Measurements from ENCODE around the gene PLEKHM1. TPM values are rescaled to one million over a fixed set of nuclear protein-coding genes. Genes with fewer than 3 reads are reported as not detected.

PLEKHM1 gene
- total and polyA plus RNA-seq, 2 of the 13 experiments (the other 11 are each of a cell fraction or from before 2014, with no cell fraction given): 7.6 to 13.5 TPM

DNA sequence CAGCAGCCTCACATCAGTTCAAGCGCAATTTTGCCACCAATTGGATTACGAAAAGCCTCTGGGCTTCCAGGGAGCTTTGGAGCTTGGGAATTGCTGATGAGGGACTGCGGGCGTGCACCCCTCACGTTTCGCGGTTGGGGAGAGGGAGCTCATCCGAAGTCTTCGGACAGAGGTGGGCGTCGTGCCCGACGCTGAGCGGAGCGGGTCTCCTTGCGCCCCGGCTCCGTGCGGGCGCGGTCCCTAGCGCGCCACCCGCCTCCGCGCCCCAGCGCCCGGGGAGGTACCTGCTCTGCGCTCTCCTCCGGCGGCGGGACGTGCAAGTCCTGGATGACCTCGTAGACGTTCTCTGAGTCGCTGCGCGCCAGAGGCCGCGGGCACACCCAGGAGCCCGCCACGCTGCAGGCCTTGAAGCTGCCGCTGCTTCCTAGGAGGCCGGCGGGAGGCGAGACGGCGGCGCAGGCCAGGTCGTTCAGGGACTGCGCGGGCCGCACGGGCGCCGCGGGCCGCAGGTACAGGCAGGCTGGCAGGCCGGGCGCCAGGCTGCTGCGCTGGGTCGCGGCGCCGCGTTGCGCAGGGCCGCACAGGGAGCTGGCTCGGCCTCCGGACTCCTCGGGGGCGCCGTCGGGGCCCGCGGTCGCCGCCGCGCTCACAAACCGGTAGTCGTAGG lies 61.0 kb downstream of the PLEKHM1 start (continued):
- TF ChIP-seq ZNF724P (CRISPR knock-in tag; IDR thresholded peaks at IDR 0.05; ENCODE audit: borderline replicate concordance) (no peak), STAG1 (CRISPR knock-in tag; IDR thresholded peaks at IDR 0.05) (no peak), RNF2 (conservative IDR thresholded peaks at IDR 0.05; ENCODE audit: low read depth) (0 out of 2 replicates have a peak, but pooled peaks have one; percentile 35), REXO4 (CRISPR knock-in tag; IDR thresholded peaks at IDR 0.05; ENCODE audit: borderline replicate concordance) (no peak), GABPB1 (CRISPR knock-in tag; IDR thresholded peaks at IDR 0.05) (0 out of 2 replicates have a peak, but pooled peaks have one; percentile 38), PAF1 (CRISPR knock-in tag; IDR thresholded peaks at IDR 0.05) (no peak), ZFP36L1 (CRISPR knock-in tag; IDR thresholded peaks at IDR 0.05) (no peak), ZNF670 (CRISPR knock-in tag; IDR thresholded peaks at IDR 0.05; ENCODE audit: borderline replicate concordance) (no peak), TCF7 (IDR thresholded peaks at IDR 0.05; ENCODE audit: low read depth) (no peak), FOXA3 (CRISPR knock-in tag; IDR thresholded peaks at IDR 0.05) (no peak), NCOA1 (CRISPR knock-in tag; IDR thresholded peaks at IDR 0.05) (no peak), ZNF772 (CRISPR knock-in tag; IDR thresholded peaks at IDR 0.05) (no peak), ZNF501 (CRISPR knock-in tag; IDR thresholded peaks at IDR 0.05) (peak; percentile 48; the same call in 1 of the 2 replicates), PHF5A (CRISPR knock-in tag; IDR thresholded peaks at IDR 0.05; ENCODE audit: low read depth, unreplicated experiment) (no peak), ZNF616 (CRISPR knock-in tag; IDR thresholded peaks at IDR 0.05; ENCODE audit: low read depth) (no peak), ZFX (CRISPR knock-in tag; IDR thresholded peaks at IDR 0.05; ENCODE audit: low read depth) (peak; percentile 76), SAP130 (CRISPR knock-in tag; IDR thresholded peaks at IDR 0.05; ENCODE audit: low read depth) (0 out of 2 replicates have a peak, but pooled peaks have one; percentile 13), MEF2D (CRISPR knock-in tag; IDR thresholded peaks at IDR 0.05) (no peak), CREB1 (IDR thresholded peaks at IDR 0.05) (no peak), CREB1 (CRISPR knock-in tag; IDR thresholded peaks at IDR 0.05) (no peak), ELF1 (CRISPR knock-in tag; IDR thresholded peaks at IDR 0.05) (no peak), ZNF589 (CRISPR knock-in tag; conservative IDR thresholded peaks at IDR 0.05) (no peak), RFXANK (CRISPR knock-in tag; IDR thresholded peaks at IDR 0.05) (no peak)
- TF ChIP-seq, protein P1, sequence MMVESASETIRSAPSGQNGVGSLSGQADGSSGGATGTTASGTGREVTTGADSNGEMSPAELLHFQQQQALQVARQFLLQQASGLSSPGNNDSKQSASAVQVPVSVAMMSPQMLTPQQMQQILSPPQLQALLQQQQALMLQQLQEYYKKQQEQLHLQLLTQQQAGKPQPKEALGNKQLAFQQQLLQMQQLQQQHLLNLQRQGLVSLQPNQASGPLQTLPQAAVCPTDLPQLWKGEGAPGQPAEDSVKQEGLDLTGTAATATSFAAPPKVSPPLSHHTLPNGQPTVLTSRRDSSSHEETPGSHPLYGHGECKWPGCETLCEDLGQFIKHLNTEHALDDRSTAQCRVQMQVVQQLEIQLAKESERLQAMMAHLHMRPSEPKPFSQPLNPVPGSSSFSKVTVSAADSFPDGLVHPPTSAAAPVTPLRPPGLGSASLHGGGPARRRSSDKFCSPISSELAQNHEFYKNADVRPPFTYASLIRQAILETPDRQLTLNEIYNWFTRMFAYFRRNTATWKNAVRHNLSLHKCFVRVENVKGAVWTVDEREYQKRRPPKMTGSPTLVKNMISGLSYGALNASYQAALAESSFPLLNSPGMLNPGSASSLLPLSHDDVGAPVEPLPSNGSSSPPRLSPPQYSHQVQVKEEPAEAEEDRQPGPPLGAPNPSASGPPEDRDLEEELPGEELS (CRISPR knock-in tag; IDR thresholded peaks at IDR 0.05): no peak
- TF ChIP-seq, protein P2, sequence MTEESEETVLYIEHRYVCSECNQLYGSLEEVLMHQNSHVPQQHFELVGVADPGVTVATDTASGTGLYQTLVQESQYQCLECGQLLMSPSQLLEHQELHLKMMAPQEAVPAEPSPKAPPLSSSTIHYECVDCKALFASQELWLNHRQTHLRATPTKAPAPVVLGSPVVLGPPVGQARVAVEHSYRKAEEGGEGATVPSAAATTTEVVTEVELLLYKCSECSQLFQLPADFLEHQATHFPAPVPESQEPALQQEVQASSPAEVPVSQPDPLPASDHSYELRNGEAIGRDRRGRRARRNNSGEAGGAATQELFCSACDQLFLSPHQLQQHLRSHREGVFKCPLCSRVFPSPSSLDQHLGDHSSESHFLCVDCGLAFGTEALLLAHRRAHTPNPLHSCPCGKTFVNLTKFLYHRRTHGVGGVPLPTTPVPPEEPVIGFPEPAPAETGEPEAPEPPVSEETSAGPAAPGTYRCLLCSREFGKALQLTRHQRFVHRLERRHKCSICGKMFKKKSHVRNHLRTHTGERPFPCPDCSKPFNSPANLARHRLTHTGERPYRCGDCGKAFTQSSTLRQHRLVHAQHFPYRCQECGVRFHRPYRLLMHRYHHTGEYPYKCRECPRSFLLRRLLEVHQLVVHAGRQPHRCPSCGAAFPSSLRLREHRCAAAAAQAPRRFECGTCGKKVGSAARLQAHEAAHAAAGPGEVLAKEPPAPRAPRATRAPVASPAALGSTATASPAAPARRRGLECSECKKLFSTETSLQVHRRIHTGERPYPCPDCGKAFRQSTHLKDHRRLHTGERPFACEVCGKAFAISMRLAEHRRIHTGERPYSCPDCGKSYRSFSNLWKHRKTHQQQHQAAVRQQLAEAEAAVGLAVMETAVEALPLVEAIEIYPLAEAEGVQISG (CRISPR knock-in tag; IDR thresholded peaks at IDR 0.05): no peak; the same call in 1 of the 2 replicates
- TF ChIP-seq, protein P3, sequence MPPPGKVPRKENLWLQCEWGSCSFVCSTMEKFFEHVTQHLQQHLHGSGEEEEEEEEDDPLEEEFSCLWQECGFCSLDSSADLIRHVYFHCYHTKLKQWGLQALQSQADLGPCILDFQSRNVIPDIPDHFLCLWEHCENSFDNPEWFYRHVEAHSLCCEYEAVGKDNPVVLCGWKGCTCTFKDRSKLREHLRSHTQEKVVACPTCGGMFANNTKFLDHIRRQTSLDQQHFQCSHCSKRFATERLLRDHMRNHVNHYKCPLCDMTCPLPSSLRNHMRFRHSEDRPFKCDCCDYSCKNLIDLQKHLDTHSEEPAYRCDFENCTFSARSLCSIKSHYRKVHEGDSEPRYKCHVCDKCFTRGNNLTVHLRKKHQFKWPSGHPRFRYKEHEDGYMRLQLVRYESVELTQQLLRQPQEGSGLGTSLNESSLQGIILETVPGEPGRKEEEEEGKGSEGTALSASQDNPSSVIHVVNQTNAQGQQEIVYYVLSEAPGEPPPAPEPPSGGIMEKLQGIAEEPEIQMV (CRISPR knock-in tag; IDR thresholded peaks at IDR 0.05; ENCODE audit: low read depth): 0 out of 2 replicates have a peak, but pooled peaks have one; percentile 37
